ENCODE measurements around the gene HNRNPC. TPM values are rescaled to one million over a fixed set of nuclear protein-coding genes. Genes with fewer than 3 reads are reported as not detected.

HNRNPC gene
- polyA plus RNA-seq, 2 of the 4 experiments (the other 2 are of a cell fraction) = 1,057 to 1,069 TPM

DNA sequence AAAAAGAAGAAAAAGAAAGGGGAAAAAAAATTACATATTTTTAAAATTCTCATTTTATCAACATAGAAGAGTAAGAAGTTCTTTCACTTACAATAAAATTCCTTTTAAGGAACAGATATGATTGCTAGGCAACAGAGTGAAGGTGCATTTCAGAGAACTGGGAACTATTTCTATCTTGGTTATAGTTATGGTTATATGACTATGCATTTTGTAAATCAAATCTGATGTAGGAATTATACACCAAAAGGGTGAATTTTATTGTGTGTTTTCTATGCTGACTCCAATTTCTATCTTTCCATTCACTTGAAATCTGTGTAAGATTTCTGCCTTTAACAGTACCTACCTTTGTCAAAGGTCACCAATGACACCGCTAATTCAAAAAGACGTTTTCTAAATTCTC, 50.1 kb downstream of the HNRNPC start:
- peaks cover 57% of the 10 kb centered on the region for H3K4me1 ChIP-seq
- DNase-seq (ENCODE audit: low read depth in 1 of 2, low spot score in 1 of 2) (no peak), FAIRE-seq (no peak), ATAC-seq (no peak)
- ChIA-PET CTCF (interaction anchor here (2.1 kb wide), 1 partner anchor 13 kb away, joined by 6 read pairs; no protein-coding TSS in a partner anchor), POLR2A (no interaction called here)
- no peak overlapping the region for H3K27ac ChIP-seq
- TF ChIP-seq, protein P1, sequence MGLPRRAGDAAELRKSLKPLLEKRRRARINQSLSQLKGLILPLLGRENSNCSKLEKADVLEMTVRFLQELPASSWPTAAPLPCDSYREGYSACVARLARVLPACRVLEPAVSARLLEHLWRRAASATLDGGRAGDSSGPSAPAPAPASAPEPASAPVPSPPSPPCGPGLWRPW (IDR thresholded peaks at IDR 0.05) = no peak
- TF ChIP-seq MAFK (IDR thresholded peaks at IDR 0.05; ENCODE audit: partially characterized antibody) (no peak), ZFP36 (IDR thresholded peaks at IDR 0.05; ENCODE audit: borderline replicate concordance, partially characterized antibody) (no peak), KDM1A (IDR thresholded peaks at IDR 0.05; ENCODE audit: low read depth) (no peak), NPAS2 (CRISPR knock-in tag; IDR thresholded peaks at IDR 0.05; ENCODE audit: borderline replicate concordance) (no peak), FOSL2 (IDR thresholded peaks at IDR 0.05) (no peak), FOSL2 (CRISPR knock-in tag; IDR thresholded peaks at IDR 0.05) (no peak), BHLHE40 (IDR thresholded peaks at IDR 0.05; ENCODE audit: low read depth, low read length) (no peak), EHF (CRISPR knock-in tag; IDR thresholded peaks at IDR 0.05) (no peak), HOXB5 (CRISPR knock-in tag; IDR thresholded peaks at IDR 0.05) (no peak), BCL3 (IDR thresholded peaks at IDR 0.05) (no peak), EP300 (IDR thresholded peaks at IDR 0.05) (no peak), MAZ (IDR thresholded peaks at IDR 0.05; ENCODE audit: borderline replicate concordance, low read depth, low read length) (no peak), RFX5 (IDR thresholded peaks at IDR 0.05) (no peak), JUN (IDR thresholded peaks at IDR 0.05) (no peak)
- TF ChIP-seq, protein P2, sequence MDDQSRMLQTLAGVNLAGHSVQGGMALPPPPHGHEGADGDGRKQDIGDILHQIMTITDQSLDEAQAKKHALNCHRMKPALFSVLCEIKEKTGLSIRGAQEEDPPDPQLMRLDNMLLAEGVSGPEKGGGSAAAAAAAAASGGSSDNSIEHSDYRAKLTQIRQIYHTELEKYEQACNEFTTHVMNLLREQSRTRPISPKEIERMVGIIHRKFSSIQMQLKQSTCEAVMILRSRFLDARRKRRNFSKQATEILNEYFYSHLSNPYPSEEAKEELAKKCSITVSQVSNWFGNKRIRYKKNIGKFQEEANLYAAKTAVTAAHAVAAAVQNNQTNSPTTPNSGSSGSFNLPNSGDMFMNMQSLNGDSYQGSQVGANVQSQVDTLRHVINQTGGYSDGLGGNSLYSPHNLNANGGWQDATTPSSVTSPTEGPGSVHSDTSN (IDR thresholded peaks at IDR 0.05) = no peak
- H3K9me3 ChIP-seq = no peaks in the 10 kb centered on the region
- peak overlapping the region; percentile 23; the same call in 2 of the 3 replicates for H3K4me2 ChIP-seq
- 77% methylated on average over 2 of the region's 2 CpGs for WGBS (ENCODE audit: missing lambda C conversion rate)
- no peak overlapping the region for H3K4me3 ChIP-seq

DNA sequence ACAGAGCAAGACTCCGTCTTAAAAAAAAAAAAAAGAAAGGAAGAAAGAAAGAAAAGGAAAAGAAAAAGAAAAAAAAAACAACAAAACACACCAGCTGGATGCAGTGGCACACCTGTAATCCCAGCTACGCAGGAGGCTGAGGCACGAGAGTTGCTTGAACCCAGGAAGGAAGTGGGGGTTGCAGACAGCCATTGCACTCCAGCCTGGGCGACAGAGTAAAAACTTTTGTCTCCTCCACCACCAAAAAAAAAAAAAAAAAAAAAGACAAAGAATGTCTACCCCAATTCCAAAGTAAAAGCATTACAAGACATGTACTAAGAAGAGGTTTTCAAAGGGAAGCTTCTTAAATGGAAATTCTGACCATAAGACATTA, 53.4 kb downstream of the HNRNPC start:
- Histone ChIP-seq H3K4me1 (peaks cover 38% of the 10 kb centered on the region), H3K27ac (no peak overlapping the region), H3K4me3 (no peak overlapping the region), H3K4me2 (no peak overlapping the region), H3K9me3 (no peaks in the 10 kb centered on the region)
- ChIA-PET POLR2A (interaction anchor here (0.6 kb wide), 1 partner anchor 17 kb away, joined by 3 read pairs; no protein-coding TSS in a partner anchor), CTCF (interaction anchor here (0.6 to 1.4 kb wide), 2 partner anchors 9 to 201 kb away, joined by 3 to 5 read pairs; no protein-coding TSS in a partner anchor)
- FAIRE-seq (no peak), ATAC-seq (no peak), DNase-seq (ENCODE audit: low read depth in 1 of 2, low spot score in 1 of 2) (no peak)
- TF ChIP-seq NFE2L2 (conservative IDR thresholded peaks at IDR 0.05; ENCODE audit: low read length) = no peak
- no peak for TF ChIP-seq MAFK (IDR thresholded peaks at IDR 0.05; ENCODE audit: partially characterized antibody)
- TF ChIP-seq BCL3 (IDR thresholded peaks at IDR 0.05) = no peak
- TF ChIP-seq FOSB (CRISPR knock-in tag; IDR thresholded peaks at IDR 0.05) = no peak
- TF ChIP-seq, protein P3, sequence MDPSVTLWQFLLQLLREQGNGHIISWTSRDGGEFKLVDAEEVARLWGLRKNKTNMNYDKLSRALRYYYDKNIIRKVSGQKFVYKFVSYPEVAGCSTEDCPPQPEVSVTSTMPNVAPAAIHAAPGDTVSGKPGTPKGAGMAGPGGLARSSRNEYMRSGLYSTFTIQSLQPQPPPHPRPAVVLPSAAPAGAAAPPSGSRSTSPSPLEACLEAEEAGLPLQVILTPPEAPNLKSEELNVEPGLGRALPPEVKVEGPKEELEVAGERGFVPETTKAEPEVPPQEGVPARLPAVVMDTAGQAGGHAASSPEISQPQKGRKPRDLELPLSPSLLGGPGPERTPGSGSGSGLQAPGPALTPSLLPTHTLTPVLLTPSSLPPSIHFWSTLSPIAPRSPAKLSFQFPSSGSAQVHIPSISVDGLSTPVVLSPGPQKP (IDR thresholded peaks at IDR 0.05; ENCODE audit: low read depth, low read length) = no peak
- no peak for TF ChIP-seq RCOR1 (IDR thresholded peaks at IDR 0.05; ENCODE audit: low read depth, low read length)
- TF ChIP-seq JUN (IDR thresholded peaks at IDR 0.05) = no peak
- TF ChIP-seq ATOH8 (CRISPR knock-in tag; IDR thresholded peaks at IDR 0.05; ENCODE audit: low read depth) = no peak
- no peak for TF ChIP-seq HDAC2 (IDR thresholded peaks at IDR 0.05)
- TF ChIP-seq ZC3H11A (IDR thresholded peaks at IDR 0.05) = no peak
- TF ChIP-seq, protein P4, sequence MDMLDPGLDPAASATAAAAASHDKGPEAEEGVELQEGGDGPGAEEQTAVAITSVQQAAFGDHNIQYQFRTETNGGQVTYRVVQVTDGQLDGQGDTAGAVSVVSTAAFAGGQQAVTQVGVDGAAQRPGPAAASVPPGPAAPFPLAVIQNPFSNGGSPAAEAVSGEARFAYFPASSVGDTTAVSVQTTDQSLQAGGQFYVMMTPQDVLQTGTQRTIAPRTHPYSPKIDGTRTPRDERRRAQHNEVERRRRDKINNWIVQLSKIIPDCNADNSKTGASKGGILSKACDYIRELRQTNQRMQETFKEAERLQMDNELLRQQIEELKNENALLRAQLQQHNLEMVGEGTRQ (IDR thresholded peaks at IDR 0.05) = no peak
- WGBS (ENCODE audit: missing lambda C conversion rate) = 93% methylated on average over 4 of the region's 4 CpGs
